ENCODE measurements around the gene UNC119B. TPM values are rescaled to one million over a fixed set of nuclear protein-coding genes. Genes with fewer than 3 reads are reported as not detected.

UNC119B gene
- total RNA-seq, 4 donors from 2014 or later: 9.8 to 25.4 (median 21.5) TPM

- H3K9me3 ChIP-seq: no peaks in the 10 kb centered on the region
- WGBS, 2 donors (ENCODE audit: low coverage in 1 of 2): 72 to 73% methylated on average over 8 to 9 of the region's 9 CpGs
- intact Hi-C loops (cut with DNase I; ENCODE audit: low total_unique reads) (no loop called here), in situ Hi-C loops (cut with MboI; ENCODE audit: low pct_ligation_motif_present in 1 of 4, low pct_unique_long_range_greater_than_20kb in 1 of 4, low sequenced_read_pairs in 3 of 4) (no loop called here)
- H3K36me3 ChIP-seq: peaks cover 0 to 18% (median 6%) of the 10 kb centered on the region in 4 donors
- peaks cover 3 to 19% (median 15%) of the 10 kb centered on the region in 4 donors for H3K4me1 ChIP-seq
- no peaks in the 10 kb centered on the region for H3K27me3 ChIP-seq
- no peak for DNase-seq
- peak overlapping the region; percentile 14 to 59 (median 52) for H3K27ac ChIP-seq
- no peak overlapping the region for H3K4me3 ChIP-seq
- TF ChIP-seq POLR2AphosphoS5 (IDR thresholded peaks at IDR 0.05) (peak in 2 of 3 donors; percentile 31 to 41), CTCF (IDR thresholded peaks at IDR 0.05) (no peak), EP300 (IDR thresholded peaks at IDR 0.05; ENCODE audit: low read depth) (no peak), POLR2A (IDR thresholded peaks at IDR 0.05) (no peak)
These were observed 51.3 kb downstream of the UNC119B start for GRCh38 chr12:120761519-120761934.

DNA sequence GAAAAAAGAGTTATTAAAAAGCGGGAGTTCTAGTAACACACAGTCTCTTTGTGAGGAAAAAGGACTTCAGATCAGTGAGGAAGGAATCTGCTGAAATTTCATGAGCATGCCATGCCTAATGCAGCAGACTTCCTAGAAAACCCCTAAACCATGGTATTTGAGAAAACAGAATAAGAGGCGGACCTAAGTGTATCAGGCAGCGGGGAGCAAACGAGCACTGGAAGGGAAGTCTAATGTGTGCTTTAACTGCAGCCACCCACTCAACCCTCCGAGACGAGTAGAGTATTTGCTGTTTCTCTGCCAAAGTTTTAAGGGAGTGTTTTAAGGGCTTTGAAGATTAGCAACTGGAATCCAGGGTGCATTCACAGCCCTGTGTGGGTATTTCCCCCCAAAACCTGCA, 51.8 kb downstream of the UNC119B start:
- DNase-seq: no peak

DNA sequence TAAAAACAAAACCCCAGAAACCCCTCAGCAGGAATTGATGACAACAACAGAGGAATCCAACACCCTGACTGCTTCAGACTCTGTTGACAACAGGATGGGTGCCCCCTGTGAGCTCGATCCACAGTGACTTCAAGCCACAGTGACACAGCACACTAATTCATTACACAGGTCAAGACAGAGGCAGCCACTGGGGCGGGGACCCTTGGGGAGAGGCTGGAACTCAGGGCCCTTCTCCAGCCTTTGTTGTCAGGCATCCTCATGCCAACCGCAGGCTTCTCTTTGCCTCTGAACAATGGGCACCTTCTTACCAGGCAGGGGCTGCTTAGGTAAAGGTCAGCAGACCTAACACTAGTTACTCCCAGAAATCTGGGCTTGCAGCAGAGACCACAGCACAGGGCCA, 53.0 kb downstream of the UNC119B start:
- H3K27me3 ChIP-seq: no peaks in the 10 kb centered on the region
- H3K27ac ChIP-seq: no peak overlapping the region
- TF ChIP-seq EP300 (IDR thresholded peaks at IDR 0.05; ENCODE audit: low read depth): no peak
- TF ChIP-seq POLR2A (IDR thresholded peaks at IDR 0.05): no peak
- no peak for TF ChIP-seq CTCF (IDR thresholded peaks at IDR 0.05)
- no peak for TF ChIP-seq POLR2AphosphoS5 (IDR thresholded peaks at IDR 0.05)
- WGBS, 2 donors (ENCODE audit: low coverage in 1 of 2): 88% methylated on average over 3 of the region's 3 CpGs; no CpG with 5 or more reads in 1 of the 2 donors
- H3K4me1 ChIP-seq: peaks cover 3 to 18% (median 7%) of the 10 kb centered on the region in 4 donors
- H3K36me3 ChIP-seq: peaks cover 0 to 19% (median 9%) of the 10 kb centered on the region in 4 donors
- no peak for DNase-seq
- in situ Hi-C loops (cut with MboI; ENCODE audit: low pct_ligation_motif_present in 1 of 4, low pct_unique_long_range_greater_than_20kb in 1 of 4, low sequenced_read_pairs in 3 of 4): no loop called here
- no peak overlapping the region for H3K4me3 ChIP-seq
- H3K9me3 ChIP-seq: no peaks in the 10 kb centered on the region
- intact Hi-C loops (cut with DNase I; ENCODE audit: low total_unique reads): no loop called here

More for the DNA sequence above, 51.8 kb downstream of the UNC119B start:
- in situ Hi-C loops (cut with MboI; ENCODE audit: low pct_ligation_motif_present in 1 of 4, low pct_unique_long_range_greater_than_20kb in 1 of 4, low sequenced_read_pairs in 3 of 4): no loop called here
- Histone ChIP-seq H3K4me3 (no peak overlapping the region), H3K27me3 (no peaks in the 10 kb centered on the region), H3K27ac (peak overlapping the region; percentile 14 to 59 (median 52)), H3K4me1 (peaks cover 3 to 21% (median 12%) of the 10 kb centered on the region in 4 donors), H3K36me3 (peaks cover 0 to 18% (median 6%) of the 10 kb centered on the region in 4 donors), H3K9me3 (no peaks in the 10 kb centered on the region)
- 47 to 83% methylated on average over 3 to 6 of the region's 6 CpGs for whole genome bisulfite sequencing, 2 donors (ENCODE audit: low coverage in 1 of 2)
- intact Hi-C loops (cut with DNase I; ENCODE audit: low total_unique reads): no loop called here
- no peak for TF ChIP-seq POLR2A (IDR thresholded peaks at IDR 0.05)
- no peak for TF ChIP-seq EP300 (IDR thresholded peaks at IDR 0.05; ENCODE audit: low read depth)
- TF ChIP-seq CTCF (IDR thresholded peaks at IDR 0.05): no peak
- no peak for TF ChIP-seq POLR2AphosphoS5 (IDR thresholded peaks at IDR 0.05)

- peaks cover 0 to 26% (median 11%) of the 10 kb centered on the region in 4 donors for H3K36me3 ChIP-seq
- no peak for DNase-seq
- no peaks in the 10 kb centered on the region for H3K27me3 ChIP-seq
- intact Hi-C loops (cut with DNase I; ENCODE audit: low total_unique reads): no loop called here
- H3K4me3 ChIP-seq: no peak overlapping the region
- H3K9me3 ChIP-seq: no peaks in the 10 kb centered on the region
- peak overlapping the region; percentile 73 to 85 (median 76) for H3K27ac ChIP-seq
- peaks cover 3 to 18% (median 7%) of the 10 kb centered on the region in 4 donors for H3K4me1 ChIP-seq
- in situ Hi-C loops (cut with MboI; ENCODE audit: low pct_ligation_motif_present in 1 of 4, low pct_unique_long_range_greater_than_20kb in 1 of 4, low sequenced_read_pairs in 3 of 4): no loop called here
- WGBS, 2 donors (ENCODE audit: low coverage in 1 of 2): 59 to 83% methylated on average over 3 to 9 of the region's 9 CpGs
- TF ChIP-seq EP300 (IDR thresholded peaks at IDR 0.05; ENCODE audit: low read depth) (no peak), POLR2AphosphoS5 (IDR thresholded peaks at IDR 0.05) (no peak), CTCF (IDR thresholded peaks at IDR 0.05) (no peak), POLR2A (IDR thresholded peaks at IDR 0.05) (no peak)
These were observed 54.6 kb downstream of the UNC119B start for GRCh38 chr12:120764816-120765215.
